ENCODE results near the gene IL10.

Gene IL10

GRCh38 chr1:206734499-206735142, 37.7 kb downstream of the IL10 start:
- peak; percentile 79 for DNase-seq (ENCODE audit: low spot score)

DNA sequence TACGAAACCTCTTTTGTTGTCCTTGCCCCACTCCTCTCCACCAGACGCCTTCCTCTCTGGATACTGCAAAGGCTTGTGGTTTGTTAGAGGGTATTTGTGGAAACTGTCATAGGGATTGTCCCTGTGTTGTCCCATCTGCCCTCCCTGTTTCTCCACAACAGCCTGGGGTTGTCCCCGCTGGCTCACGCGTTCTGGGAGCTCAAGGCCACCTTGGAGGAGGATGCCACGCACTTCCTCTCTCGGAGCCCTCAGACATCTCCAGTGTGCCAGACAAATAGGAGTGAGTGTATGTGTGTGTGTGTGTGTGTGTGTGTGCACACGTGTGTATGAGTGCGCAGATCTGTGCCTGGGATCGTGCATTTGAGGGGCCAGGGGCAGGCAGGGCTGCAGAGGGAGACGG, 39.3 kb downstream of the IL10 start:
- DNase-seq (ENCODE audit: low spot score), result no peak

GRCh38 chr1:206732508-206732907, 39.8 kb downstream of the IL10 start:
- no peak for DNase-seq (ENCODE audit: low spot score)

- no peak for DNase-seq (ENCODE audit: low spot score)
These were observed 42.8 kb downstream of the IL10 start for GRCh38 chr1:206729507-206729906.

- no peak for DNase-seq (ENCODE audit: low spot score)
These were observed 43.2 kb downstream of the IL10 start for GRCh38 chr1:206729050-206729449.

DNA sequence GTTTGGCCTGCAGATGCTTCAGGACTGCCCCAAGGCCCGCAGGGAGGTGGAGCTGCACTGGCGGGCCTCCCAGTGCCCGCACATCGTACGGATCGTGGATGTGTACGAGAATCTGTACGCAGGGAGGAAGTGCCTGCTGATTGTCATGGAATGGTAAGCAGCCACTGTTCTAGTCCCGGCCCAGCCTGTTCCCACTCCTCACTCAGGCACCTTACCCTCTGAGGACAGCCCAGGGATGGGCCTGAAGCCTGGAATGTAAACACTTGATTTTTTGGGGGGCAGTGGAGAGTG, 43.7 kb downstream of the IL10 start:
- no peak for DNase-seq (ENCODE audit: low spot score)

GRCh38 chr1:206727981-206728696, 44.2 kb downstream of the IL10 start:
- DNase-seq (ENCODE audit: low spot score), result no peak

GRCh38 chr1:206725109-206725963, 47.0 kb downstream of the IL10 start:
- peak; percentile 79 for DNase-seq (ENCODE audit: low spot score)

GRCh38 chr1:206723805-206724472, 48.4 kb downstream of the IL10 start:
- DNase-seq (ENCODE audit: low spot score), result no peak

DNA sequence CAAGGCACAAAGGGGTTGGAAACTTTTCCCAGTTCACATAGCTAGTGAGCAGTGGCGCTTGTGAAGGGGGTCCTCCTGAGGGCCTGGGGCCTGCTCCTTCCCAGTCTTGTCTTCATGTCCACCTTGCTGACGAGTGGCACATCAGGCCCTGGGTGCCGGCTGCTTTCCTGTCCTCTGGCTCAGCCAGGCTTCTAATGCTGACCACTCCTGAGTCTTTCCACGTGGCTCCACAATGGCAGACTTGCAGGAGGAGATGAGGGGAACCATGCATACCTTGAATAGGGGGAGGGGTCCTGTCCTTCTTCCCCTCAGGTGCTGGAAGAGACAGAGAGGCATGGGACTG, 48.9 kb downstream of the IL10 start:
- DNase-seq (ENCODE audit: low spot score), result no peak

DNA sequence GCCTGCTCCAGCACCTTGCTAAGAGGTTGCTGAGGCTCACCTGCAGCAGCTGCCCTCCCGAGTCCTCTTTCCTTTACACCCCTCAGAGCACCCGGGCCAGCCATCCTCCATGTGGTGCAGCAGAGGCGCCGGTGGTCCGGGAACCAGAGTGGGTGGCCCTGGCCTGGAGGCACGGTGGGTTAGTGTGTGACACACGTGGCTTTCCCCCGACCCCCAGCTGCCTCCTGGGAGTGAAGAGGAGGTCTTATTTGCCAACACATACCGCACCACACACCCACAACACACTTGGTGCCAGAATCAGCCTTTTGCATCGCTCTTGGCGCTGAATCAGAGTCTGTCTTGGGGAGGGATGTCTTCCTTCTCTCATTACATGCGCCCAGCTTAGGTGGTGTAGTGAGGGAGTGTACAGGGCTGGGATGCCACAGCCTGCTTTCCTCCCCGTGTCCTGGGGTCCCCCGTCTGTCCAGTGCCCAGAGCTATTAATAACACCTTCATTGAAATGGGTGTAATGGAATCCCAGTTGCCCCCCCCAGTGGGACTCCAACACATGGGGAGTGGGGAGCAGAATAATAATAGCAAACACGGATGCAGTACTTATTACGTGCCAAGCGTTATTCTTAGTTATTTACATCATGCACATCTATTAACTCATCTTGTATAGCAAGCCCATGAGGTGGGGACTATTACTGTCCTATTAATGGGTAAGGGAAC, 49.4 kb downstream of the IL10 start:
- no peak for DNase-seq (ENCODE audit: low spot score)

GRCh38 chr1:206721454-206721853, 50.8 kb downstream of the IL10 start:
- no peak for DNase-seq (ENCODE audit: low spot score)

DNA sequence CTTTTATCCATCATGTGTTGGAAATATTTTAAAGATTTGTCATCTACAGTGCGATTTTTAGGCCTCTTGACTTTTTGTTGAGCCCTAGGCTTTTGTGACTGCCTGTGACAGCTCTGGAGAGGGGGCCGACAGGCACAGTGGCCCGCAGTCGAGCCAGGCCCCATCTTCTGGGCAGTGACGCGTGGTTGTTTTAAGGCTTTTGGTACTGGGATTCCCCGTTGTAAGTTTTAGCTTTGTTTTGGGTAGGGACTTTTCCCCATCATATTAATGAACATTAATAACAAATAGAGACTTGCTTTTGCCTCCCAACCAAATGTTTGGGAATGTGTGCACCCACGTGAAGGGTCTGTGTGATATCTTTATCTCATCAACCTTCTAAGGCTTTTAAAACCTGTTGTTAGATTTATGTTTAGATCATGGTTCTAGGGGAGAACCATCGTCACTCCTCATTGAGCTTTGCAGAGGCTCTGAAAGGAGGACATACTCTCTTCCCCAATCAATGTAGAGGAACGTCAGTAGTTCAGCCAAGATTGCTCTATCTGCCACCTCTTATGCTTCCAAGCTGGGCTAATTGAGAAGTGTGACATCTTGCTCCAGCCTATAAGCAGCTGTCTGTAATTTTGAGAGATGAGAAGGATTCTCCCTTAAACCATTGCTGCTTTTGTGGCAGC, 53.0 kb downstream of the IL10 start:
- DNase-seq (ENCODE audit: low spot score), result no peak

- DNase-seq (ENCODE audit: low spot score), result no peak
These were observed 54.7 kb downstream of the IL10 start for GRCh38 chr1:206717674-206717989.

All from germinal center (tissue), 1 donor.